ENCODE results near the gene CSDE1.

CSDE1 gene

GRCh38 chr1:114718661-114719423 lies 38.9 kb downstream of the CSDE1 start:
- no peaks in the 10 kb centered on the region for H3K9me3 ChIP-seq (ENCODE audit: insufficient read depth, low read length)
- H3K4me3 ChIP-seq (ENCODE audit: insufficient read depth, low read length, poor library complexity, severe bottlenecking): no peak overlapping the region
- H2AFZ ChIP-seq (ENCODE audit: low read depth, low read length, severe bottlenecking): no peak overlapping the region
- H3K27ac ChIP-seq (ENCODE audit: low read depth, low read length): no peak overlapping the region
- H4K20me1 ChIP-seq (ENCODE audit: low read depth, low read length): no peaks in the 10 kb centered on the region
- H3K79me2 ChIP-seq (ENCODE audit: insufficient read depth, low read length): peaks cover 27% of the 10 kb centered on the region
- H3K9me2 ChIP-seq (replicated peaks; ENCODE audit: insufficient read depth, low read length): no peaks in the 10 kb centered on the region
- TF ChIP-seq CTCF (IDR thresholded peaks at IDR 0.05; ENCODE audit: insufficient read depth, low read length, poor library complexity, severe bottlenecking) (no peak), EZH2phosphoT487 (conservative IDR thresholded peaks at IDR 0.05; ENCODE audit: low read length) (no peak)
- peaks cover 49% of the 10 kb centered on the region for H3K36me3 ChIP-seq (ENCODE audit: low read length)
- H3K4me2 ChIP-seq (ENCODE audit: low read depth, low read length, poor library complexity, severe bottlenecking): no peak overlapping the region
- H3F3A ChIP-seq (ENCODE audit: insufficient read depth): peaks cover 36% of the 10 kb centered on the region
- H3K27me3 ChIP-seq (ENCODE audit: low read length): no peaks in the 10 kb centered on the region
- no peak overlapping the region for H3K9ac ChIP-seq (ENCODE audit: low read length)

GRCh38 chr1:114716304-114717170 lies 41.2 kb downstream of the CSDE1 start, which contains the start of gene NRAS:
TSS of gene NRAS (minus strand) at chr1:114716771. CDS start at chr1:114716160, 611 bp downstream.
- H3K9me2 ChIP-seq (replicated peaks; ENCODE audit: insufficient read depth, low read length): no peaks in the 10 kb centered on the region
- H3K9me3 ChIP-seq (ENCODE audit: insufficient read depth, low read length): no peaks in the 10 kb centered on the region
- H2AFZ ChIP-seq (ENCODE audit: low read depth, low read length, severe bottlenecking): peak within 1 kb of the TSS; percentile 64
- peaks cover 43% of the 10 kb centered on the region for H3K36me3 ChIP-seq (ENCODE audit: low read length)
- peak within 1 kb of the TSS; percentile 95 for H3K4me3 ChIP-seq (ENCODE audit: insufficient read depth, low read length, poor library complexity, severe bottlenecking)
- peaks cover 35% of the 10 kb centered on the region for H3K79me2 ChIP-seq (ENCODE audit: insufficient read depth, low read length)
- H3K27me3 ChIP-seq (ENCODE audit: low read length): no peaks in the 10 kb centered on the region
- H3F3A ChIP-seq (ENCODE audit: insufficient read depth): peaks cover 33% of the 10 kb centered on the region
- peak within 1 kb of the TSS; percentile 94 for H3K9ac ChIP-seq (ENCODE audit: low read length)
- TF ChIP-seq EZH2phosphoT487 (conservative IDR thresholded peaks at IDR 0.05; ENCODE audit: low read length): no peak
- no peak for TF ChIP-seq CTCF (IDR thresholded peaks at IDR 0.05; ENCODE audit: insufficient read depth, low read length, poor library complexity, severe bottlenecking)
- H3K27ac ChIP-seq (ENCODE audit: low read depth, low read length): peak within 1 kb of the TSS; percentile 73
- H4K20me1 ChIP-seq (ENCODE audit: low read depth, low read length): no peaks in the 10 kb centered on the region
- peak within 1 kb of the TSS; percentile 81 for H3K4me2 ChIP-seq (ENCODE audit: low read depth, low read length, poor library complexity, severe bottlenecking)

GRCh38 chr1:114715952-114716303 lies 41.9 kb downstream of the CSDE1 start:
- H3K4me3 ChIP-seq (ENCODE audit: insufficient read depth, low read length, poor library complexity, severe bottlenecking): peak overlapping the region; percentile 95
- H3F3A ChIP-seq (ENCODE audit: insufficient read depth): peaks cover 33% of the 10 kb centered on the region
- H3K27me3 ChIP-seq (ENCODE audit: low read length): no peaks in the 10 kb centered on the region
- no peak overlapping the region for H2AFZ ChIP-seq (ENCODE audit: low read depth, low read length, severe bottlenecking)
- peak overlapping the region; percentile 94 for H3K9ac ChIP-seq (ENCODE audit: low read length)
- no peaks in the 10 kb centered on the region for H4K20me1 ChIP-seq (ENCODE audit: low read depth, low read length)
- peaks cover 38% of the 10 kb centered on the region for H3K36me3 ChIP-seq (ENCODE audit: low read length)
- no peaks in the 10 kb centered on the region for H3K9me3 ChIP-seq (ENCODE audit: insufficient read depth, low read length)
- peaks cover 35% of the 10 kb centered on the region for H3K79me2 ChIP-seq (ENCODE audit: insufficient read depth, low read length)
- H3K4me2 ChIP-seq (ENCODE audit: low read depth, low read length, poor library complexity, severe bottlenecking): peak overlapping the region; percentile 81
- H3K27ac ChIP-seq (ENCODE audit: low read depth, low read length): peak overlapping the region; percentile 73
- TF ChIP-seq CTCF (IDR thresholded peaks at IDR 0.05; ENCODE audit: insufficient read depth, low read length, poor library complexity, severe bottlenecking): no peak
- TF ChIP-seq EZH2phosphoT487 (conservative IDR thresholded peaks at IDR 0.05; ENCODE audit: low read length): no peak
- H3K9me2 ChIP-seq (replicated peaks; ENCODE audit: insufficient read depth, low read length): no peaks in the 10 kb centered on the region

Data from SU-DHL-6 (cell line).